OCI-LY3 (cell line): ENCODE data around the gene FBXO42.

Source experiments
- H2AFZ ChIP-seq: fragments of 200-600, 300-600 bp; shearing (Covaris generic); 2 replicates; pipeline ENCODE4 v1.6.0; 2014; ENCODE audit warnings: antibody characterized with exemption, low read depth, low read length
- H3K27ac ChIP-seq: fragments of 200-600, 300-600 bp; sonication (generic); 2 replicates; pipeline ENCODE4 v1.5.1; 2014; ENCODE audit warnings: mild to moderate bottlenecking, low read length, moderate library complexity, mixed read lengths
- H3K27me3 ChIP-seq: fragments of 200-600, 300-600 bp; sonication (generic); 2 replicates; pipeline ENCODE4 v1.6.1; 2014; ENCODE audit warnings: low read depth, low read length, mixed read lengths
- H3K36me3 ChIP-seq: fragments of 200-600, 300-600 bp; sonication (generic); replicated peaks from 2 replicates; pipeline ENCODE3; 2014; ENCODE audit warnings: low read depth, low read length, mixed read lengths
- H3K4me1 ChIP-seq: fragments of 300-600, 200-600 bp; sonication (generic); 2 replicates; pipeline ENCODE4 v1.6.1; 2014; ENCODE audit warnings: low read length, mixed read lengths
- H3K4me2 ChIP-seq: fragments of 200-600, 300-600 bp; sonication (generic); 2 replicates; pipeline ENCODE4 v1.6.1; 2014; ENCODE audit warnings: low read length, mixed read lengths
- H3K4me3 ChIP-seq: fragments of 300-600, 200-600 bp; sonication (generic); 2 replicates; pipeline ENCODE4 v1.5.1; 2014; ENCODE audit warnings: antibody characterized with exemption, mild to moderate bottlenecking, low read length, moderate library complexity
- H3K79me2 ChIP-seq: fragments of 300-600, 200-600 bp; shearing (Covaris generic); 2 replicates; pipeline ENCODE4 v1.6.1; 2014; ENCODE audit warnings: mild to moderate bottlenecking, low read length, mixed read lengths
- H3K9ac ChIP-seq: fragments of 300-600, 200-600 bp; shearing (Covaris generic); 2 replicates; pipeline ENCODE4 v1.6.0; 2014; ENCODE audit warnings: mild to moderate bottlenecking, low read length, moderate library complexity
- H3K9me3 ChIP-seq: fragments of 200-600, 300-600 bp; shearing (Covaris generic); 2 replicates; pipeline ENCODE4 v1.6.1; 2014; ENCODE audit warnings: low read length, mixed read lengths; ENCODE audit not compliant: insufficient read depth
- H4K20me1 ChIP-seq: fragments of 200-600, 300-600 bp; sonication (generic); 2 replicates; pipeline ENCODE4 v1.6.1; 2016; ENCODE audit warnings: low read length, mixed read lengths; ENCODE audit not compliant: insufficient read depth
- EZH2phosphoT487 ChIP-seq: fragments of 200-600 bp; shearing (Covaris generic); IDR thresholded peaks from 2 replicates; pipeline ENCODE4 v1.6.1; 2018; ENCODE audit warnings: antibody characterized with exemption, mixed run types, low read depth
- TF ChIP-seq, protein P1 (sequence below): fragments of 200-600, 300-600 bp; sonication (generic); IDR thresholded peaks from 2 replicates; pipeline ENCODE4 v1.5.1; 2014; ENCODE audit warnings: antibody characterized with exemption, low read length, low read depth

FBXO42 gene

GRCh38 chr1:16218674-16219071, 133.6 kb downstream of the FBXO42 start:
- no peaks in the 10 kb centered on the region for H3K36me3 ChIP-seq
- H3K4me3 ChIP-seq: no peak overlapping the region
- no peaks in the 10 kb centered on the region for H4K20me1 ChIP-seq
- H3K9me3 ChIP-seq: no peaks in the 10 kb centered on the region
- H3K4me1 ChIP-seq: no peaks in the 10 kb centered on the region
- no peaks in the 10 kb centered on the region for H3K79me2 ChIP-seq
- H3K27ac ChIP-seq: no peak overlapping the region
- no peak overlapping the region for H3K4me2 ChIP-seq
- TF ChIP-seq EZH2phosphoT487: no peak
- TF ChIP-seq, protein P1, sequence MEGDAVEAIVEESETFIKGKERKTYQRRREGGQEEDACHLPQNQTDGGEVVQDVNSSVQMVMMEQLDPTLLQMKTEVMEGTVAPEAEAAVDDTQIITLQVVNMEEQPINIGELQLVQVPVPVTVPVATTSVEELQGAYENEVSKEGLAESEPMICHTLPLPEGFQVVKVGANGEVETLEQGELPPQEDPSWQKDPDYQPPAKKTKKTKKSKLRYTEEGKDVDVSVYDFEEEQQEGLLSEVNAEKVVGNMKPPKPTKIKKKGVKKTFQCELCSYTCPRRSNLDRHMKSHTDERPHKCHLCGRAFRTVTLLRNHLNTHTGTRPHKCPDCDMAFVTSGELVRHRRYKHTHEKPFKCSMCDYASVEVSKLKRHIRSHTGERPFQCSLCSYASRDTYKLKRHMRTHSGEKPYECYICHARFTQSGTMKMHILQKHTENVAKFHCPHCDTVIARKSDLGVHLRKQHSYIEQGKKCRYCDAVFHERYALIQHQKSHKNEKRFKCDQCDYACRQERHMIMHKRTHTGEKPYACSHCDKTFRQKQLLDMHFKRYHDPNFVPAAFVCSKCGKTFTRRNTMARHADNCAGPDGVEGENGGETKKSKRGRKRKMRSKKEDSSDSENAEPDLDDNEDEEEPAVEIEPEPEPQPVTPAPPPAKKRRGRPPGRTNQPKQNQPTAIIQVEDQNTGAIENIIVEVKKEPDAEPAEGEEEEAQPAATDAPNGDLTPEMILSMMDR: no peak
- no peaks in the 10 kb centered on the region for H3K27me3 ChIP-seq
- H3K9ac ChIP-seq: no peak overlapping the region
- no peak overlapping the region for H2AFZ ChIP-seq

DNA sequence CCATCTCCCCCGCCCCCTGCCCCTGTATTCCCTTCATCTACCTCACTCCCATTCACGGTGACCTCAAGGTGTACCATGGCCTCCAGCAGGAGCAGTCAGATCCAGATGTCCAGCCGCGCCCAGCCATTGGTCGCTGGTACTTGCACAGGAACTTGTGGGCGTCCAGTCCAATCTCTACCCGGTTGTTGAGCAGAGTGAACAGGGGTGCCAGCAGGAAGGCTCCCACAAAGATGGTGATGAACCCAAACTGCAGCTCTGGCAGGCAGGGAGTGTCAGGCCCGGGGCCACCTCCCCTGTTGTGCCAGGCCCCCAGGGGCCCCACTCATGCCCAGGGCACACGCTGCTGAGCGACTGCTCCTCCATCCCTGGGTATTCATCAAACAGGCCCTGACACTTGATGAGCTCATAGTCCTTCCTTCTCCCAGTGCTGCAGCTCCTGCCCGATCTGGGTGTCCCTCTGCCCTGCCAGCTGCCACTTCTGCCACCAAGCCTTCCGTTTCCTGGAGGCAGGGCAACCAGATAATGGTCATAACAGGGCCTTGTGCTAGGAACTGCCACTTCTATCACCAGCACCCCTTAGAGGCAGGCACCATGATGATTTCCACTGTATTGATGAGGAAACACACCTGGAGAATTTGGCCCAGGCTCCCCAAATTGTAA, 134.1 kb downstream of the FBXO42 start:
- Histone ChIP-seq H3K27ac (no peak overlapping the region), H3K27me3 (no peaks in the 10 kb centered on the region), H3K4me2 (no peak overlapping the region), H3K36me3 (no peaks in the 10 kb centered on the region), H2AFZ (no peak overlapping the region), H3K4me1 (no peaks in the 10 kb centered on the region), H3K9ac (no peak overlapping the region), H3K9me3 (no peaks in the 10 kb centered on the region), H3K79me2 (no peaks in the 10 kb centered on the region), H4K20me1 (no peaks in the 10 kb centered on the region), H3K4me3 (no peak overlapping the region)
- no peak for TF ChIP-seq EZH2phosphoT487
- TF ChIP-seq, protein P1: no peak

DNA sequence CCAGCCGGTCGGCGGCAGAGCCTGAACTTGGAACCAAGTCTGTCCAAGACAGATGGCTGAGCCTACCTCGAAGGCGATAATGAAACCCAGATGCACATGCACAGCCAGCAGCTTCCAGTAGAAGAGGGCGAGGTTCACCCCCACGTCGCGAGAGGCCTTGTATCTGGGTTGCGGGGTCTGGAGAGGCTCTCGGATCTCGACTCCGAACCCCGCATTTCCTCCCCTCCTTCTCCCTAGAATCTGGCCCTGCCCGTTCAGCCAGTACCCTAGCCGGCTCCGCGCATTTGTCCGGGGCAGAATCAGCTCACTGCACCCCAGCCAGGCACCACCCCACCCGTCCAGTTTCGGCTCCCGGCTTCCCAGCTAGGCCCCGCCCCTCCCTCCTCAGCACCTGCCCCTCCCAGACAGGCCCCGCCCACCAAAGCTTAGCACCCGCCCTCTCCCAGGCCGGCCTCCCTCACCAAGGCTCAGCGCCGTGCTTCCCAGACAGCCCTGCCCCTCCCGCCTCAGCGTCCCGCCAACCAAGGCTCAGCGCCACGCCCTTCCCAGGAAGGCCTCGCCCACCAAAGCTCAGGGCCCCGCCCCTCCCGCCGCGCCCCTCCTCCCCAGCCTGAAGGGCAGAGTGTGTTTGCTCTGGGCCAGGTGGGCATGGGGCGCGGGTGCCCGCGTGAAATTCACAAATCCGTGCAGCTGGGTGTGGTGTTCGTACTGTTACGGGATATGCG, 135.1 kb downstream of the FBXO42 start:
- H2AFZ ChIP-seq: peak overlapping the region; percentile 46; the same call in 1 of the 2 replicates
- H4K20me1 ChIP-seq: no peaks in the 10 kb centered on the region
- no peaks in the 10 kb centered on the region for H3K4me1 ChIP-seq
- no peaks in the 10 kb centered on the region for H3K9me3 ChIP-seq
- H3K27me3 ChIP-seq: no peaks in the 10 kb centered on the region
- H3K9ac ChIP-seq: no peak overlapping the region
- 0 out of 2 replicates have a peak overlapping the region, but pooled peaks have one; percentile 24 for H3K4me3 ChIP-seq
- no peak for TF ChIP-seq EZH2phosphoT487
- TF ChIP-seq, protein P1: no peak
- no peaks in the 10 kb centered on the region for H3K36me3 ChIP-seq
- H3K4me2 ChIP-seq: peak overlapping the region; percentile 48
- H3K79me2 ChIP-seq: no peaks in the 10 kb centered on the region
- no peak overlapping the region for H3K27ac ChIP-seq
